ENCODE measurements around the gene ZNF354C.

The ZNF354C gene

GRCh38 chr5:179128041-179128365, 67.8 kb downstream of the ZNF354C start:
- no peak for DNase-seq

GRCh38 chr5:179128976-179129375, 68.8 kb downstream of the ZNF354C start:
- no peak for DNase-seq

DNA sequence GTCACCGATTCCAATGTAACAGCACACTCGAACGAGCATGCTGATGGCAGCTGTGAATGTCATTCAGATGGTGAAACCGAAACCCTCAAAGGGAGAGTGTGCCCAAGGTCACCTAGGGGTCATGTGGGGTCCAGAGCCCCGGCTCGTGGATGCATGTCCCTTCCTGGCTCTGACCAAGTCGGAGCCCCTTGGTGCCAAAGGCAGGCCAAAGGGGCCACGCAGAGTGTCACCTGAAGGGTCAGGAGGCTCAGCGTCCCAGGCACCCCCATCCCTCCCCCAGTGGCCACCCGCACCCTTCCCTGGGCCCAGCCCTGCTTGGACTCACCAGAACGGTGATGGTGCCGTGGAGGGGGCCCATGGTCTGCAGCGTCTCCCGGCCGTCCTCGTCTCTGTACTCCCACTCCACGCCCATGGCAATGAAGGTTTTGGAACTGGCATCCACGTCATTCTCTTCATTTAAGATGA, 69.5 kb downstream of the ZNF354C start:
- no peak for DNase-seq

DNA sequence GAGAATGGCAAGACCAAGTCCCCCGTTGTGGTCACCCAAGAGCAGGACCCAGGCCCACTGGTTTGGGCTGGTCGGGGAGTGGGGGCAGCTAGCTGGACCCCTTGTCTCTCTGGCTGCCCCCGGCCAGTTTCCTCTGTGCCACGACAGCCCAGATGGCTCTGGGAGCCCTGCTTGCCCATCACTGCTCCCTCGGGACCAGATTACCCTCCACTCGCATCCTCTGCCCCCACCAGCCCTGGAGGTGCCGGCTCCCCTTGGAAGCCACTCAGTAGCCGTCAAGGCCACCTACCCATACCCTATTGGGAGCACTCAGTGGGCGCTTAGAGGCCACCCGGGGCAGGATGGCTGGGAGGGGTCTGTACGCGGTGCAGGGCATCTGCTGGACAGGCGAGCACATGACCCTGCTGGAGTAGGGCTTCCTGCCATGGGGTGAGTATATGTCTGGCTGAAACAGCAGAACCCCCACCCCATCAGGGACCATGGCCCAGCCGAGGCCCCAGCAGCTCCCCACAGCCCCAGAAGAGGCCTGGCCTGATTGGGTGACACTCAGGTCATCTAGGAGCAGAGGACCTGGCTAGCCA, 70.0 kb downstream of the ZNF354C start:
- DNase-seq: no peak

DNA sequence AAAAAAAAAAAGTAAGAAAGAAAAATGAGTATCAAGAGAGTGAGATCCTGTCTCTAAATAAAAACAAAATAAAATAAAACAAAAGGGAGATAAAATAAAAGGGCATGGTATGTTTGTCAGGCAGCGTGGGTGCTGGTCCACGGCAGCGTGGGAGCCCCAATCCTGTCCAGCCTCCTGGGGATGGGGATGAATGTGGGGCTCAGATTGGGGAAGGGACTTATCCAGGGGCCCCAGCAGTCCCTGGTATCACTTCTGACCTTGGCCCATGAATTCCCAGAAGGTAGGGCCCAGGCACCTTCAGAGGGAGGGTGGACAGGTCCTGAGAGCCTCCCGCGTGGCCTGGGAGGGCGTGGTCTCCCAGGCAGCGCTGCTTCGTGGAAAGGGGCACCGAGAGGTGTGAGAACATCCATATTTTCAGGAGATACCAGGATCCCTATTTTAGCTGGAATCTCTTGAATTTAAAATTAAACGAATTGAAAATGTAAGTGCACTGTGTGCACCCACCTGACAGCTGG, 71.2 kb downstream of the ZNF354C start:
- DNase-seq: no peak

- no peak for DNase-seq
Observed at GRCh38 chr5:179131886-179132585, 71.9 kb downstream of the ZNF354C start.

DNA sequence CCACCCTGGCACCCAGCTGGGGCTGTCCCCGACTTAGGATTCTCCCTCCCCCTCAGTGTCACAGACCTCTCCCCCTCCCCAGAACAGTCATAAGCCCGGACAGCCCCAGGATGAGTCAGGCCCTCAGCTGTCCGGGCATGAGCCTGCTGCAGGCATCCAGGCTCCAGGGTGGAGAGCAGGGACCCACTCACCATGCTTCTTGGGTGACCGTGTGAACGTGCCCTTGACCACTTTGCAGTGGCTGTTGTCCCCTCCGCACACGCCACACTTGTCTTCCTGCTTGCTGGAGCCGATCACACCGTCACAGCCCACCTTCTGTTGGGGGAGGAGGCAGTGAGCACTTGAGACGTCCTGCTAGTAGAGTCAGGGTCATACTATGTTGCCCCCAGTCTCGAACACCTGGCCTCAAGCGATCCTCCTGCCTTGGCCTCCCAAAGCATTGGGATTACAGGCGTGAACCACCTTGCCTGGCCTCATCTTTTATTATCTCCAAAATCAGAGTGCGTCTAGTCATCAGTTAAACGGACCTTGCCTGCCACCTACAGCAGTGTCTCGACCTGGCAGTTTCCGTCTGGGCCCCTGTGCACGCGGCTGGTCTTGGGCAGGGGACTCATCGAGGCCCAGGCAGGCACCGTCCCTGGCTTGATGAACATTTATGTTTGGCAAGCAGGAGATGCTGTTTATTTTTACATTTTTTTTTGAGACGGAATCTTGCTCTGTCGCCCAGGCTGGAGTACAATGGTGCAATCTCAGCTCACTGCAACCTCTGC, 72.6 kb downstream of the ZNF354C start:
- DNase-seq: no peak

All from GF-D8 (cell line).